HG02973 (cell line): Measurements from ENCODE around the gene SEC14L1.
"Not testable (repeated sequence)": the region's sequence is repeated elsewhere in the genome, so short reads cannot be mapped to it uniquely, and the experiment has no call there.

Source experiments
- ATAC-seq: cut with Tn5 transposase; IDR thresholded peaks from one replicate; pipeline ENCODE4 v1.9.1; 2021; ENCODE audit warnings: moderate library complexity; ENCODE audit not compliant: unreplicated experiment

SEC14L1 gene

DNA sequence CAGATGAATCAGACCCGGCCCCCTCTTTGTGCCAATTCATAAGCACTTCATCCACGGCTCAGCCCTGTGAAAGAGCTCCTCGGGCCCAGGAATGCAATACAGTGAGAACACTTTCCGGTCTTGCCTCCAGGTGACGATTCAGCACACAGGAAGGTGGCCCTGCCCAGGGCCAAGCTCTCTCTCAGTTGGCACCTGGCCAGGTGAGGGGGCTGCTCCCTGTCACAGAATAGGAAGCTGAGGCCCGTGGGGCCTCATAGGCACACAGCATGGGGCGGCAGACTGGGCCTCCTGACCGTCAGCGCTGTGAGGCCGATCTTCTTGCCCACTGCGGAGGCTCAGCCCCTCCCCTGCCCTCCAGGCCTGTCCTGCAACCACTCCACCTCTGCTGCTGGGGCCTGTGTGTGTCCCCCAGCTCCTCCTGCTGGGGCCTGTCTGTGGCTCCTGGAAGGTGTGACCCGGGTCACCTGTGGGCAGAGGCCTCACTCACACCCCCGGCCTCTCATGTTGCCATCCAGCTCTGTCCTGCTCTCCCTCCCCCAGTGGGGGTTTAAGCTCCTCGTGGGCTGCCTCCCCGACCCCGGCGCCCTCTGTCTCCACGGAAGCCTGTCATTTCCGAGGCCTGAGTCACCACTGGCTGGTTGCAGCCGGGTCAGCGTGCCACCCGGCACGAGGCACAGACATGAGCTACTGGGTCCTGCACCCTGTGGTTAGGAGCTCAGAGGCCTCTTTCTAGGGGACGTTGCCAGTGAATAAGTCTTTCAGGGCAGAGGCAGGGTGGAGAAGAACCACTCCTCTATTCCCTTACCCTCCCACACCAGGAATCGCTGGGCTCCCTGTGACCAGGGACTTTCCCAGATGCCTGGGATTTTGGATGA is 114.4 kb downstream of the SEC14L1 start:
- ATAC-seq = no peak

- ATAC-seq = not testable (repeated sequence)
Measured at GRCh38 chr17:77255970-77256369, 115.2 kb downstream of the SEC14L1 start.

- ATAC-seq = no peak
Measured at GRCh38 chr17:77256710-77257109, 115.9 kb downstream of the SEC14L1 start.

- no peak for ATAC-seq
Measured at GRCh38 chr17:77257169-77257568, 116.4 kb downstream of the SEC14L1 start.

DNA sequence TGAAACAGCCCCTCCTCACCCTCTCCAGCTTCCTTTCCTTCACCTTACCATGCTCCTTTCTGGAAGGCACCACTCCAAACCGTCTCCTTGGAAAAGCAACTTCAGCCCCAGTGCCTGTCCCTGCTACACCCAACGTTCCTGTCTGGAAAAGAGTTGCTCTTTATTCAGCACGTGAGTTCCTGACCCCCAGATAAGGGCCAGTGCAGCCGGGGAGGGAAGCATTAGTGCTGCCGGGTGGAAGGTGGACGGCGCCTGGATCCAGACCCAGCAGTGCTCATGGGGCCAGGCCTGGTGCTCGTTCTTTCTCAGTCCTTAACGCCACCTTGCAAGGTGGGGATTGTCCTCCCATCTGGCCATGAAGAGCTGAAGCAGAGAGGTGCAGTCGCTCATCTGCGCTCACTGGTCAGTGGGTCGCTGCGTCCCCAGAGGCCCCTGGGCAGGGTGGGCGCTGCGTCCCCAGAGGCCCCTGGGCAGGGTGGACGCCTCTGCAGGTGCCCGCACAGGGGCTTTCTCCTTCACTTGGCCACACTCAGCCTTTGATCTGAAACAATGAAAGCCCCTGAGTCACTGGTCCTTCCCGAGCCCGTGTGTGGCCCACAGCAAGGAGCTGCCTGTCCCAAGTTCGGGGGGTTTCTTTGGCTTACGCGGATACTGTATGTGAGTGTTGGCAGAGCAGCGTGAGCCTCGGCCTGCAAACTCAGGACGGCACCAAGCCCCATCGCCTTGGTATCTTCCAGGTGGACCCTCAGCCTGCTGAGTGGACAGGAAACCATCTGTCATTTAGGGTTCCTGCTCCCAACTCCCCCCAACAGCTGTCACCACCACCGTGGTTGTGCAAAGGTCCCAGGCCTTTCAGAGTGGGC is 117.1 kb downstream of the SEC14L1 start:
- ATAC-seq = no peak

DNA sequence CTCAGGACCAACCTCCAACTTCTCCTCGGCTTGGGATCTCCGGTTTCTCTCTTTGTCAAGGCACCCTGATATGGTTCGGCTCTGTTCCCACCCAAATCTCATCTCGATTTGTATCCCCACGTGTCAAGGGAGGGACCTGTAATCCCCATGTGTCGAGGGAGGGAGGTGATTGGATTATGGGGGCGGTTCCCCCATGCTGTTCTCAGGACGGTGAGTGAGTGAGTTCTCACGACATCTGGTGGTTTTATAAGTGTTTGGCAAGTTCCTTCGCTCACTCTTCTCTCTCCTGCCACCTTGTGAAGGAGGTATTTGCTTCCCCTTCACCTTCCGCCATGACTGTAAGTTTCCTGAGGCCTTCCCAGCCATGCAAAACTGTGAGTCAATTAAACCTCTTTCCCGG is 117.9 kb downstream of the SEC14L1 start:
- ATAC-seq = no peak

DNA sequence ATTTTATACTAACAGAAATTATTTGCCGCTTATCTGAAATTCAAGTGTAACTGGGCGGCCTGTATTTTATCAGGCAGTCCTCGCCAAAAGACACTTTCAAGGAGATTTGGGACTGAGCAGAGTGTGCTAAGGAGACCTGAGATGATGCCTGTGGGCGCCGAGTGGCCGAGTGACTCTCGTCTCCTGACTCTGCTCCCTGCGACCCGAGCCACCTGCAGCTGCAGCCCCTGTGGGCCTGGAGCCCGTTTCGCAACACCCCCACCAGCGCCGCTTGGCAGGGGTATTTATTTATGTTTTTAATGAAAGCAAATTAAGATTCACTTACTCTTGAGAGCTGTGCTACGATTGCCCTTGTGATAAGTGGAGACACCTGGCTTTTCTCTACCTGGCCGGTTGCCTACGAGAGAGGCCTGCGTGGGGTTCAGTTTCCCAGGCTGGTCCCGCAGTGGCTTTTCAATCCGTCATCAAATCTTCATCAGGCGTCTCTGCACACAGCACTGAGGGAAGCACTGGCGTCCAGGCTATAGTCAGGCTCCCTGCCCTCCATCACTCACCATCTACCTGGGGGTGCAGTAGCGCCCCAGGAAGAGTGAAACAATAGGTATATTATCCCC is 124.0 kb downstream of the SEC14L1 start:
- no peak for ATAC-seq

GRCh38 chr17:77266213-77266612 is 125.4 kb downstream of the SEC14L1 start:
- ATAC-seq = no peak
